IMR-90 (cell line): ENCODE data around the gene TBC1D8.

Experiments used
- CEBPB ChIP-seq: IDR thresholded peaks from 2 replicates; pipeline ENCODE4 v1.6.1; 2012; ENCODE audit warnings: low read depth, low read length, improper control_type of control experiment
- RCOR1 ChIP-seq: IDR thresholded peaks from 2 replicates; pipeline ENCODE4 v1.6.1; 2012; ENCODE audit warnings: mild to moderate bottlenecking, low read length, improper control_type of control experiment; ENCODE audit not compliant: insufficient replicate concordance
- RFX5 ChIP-seq: IDR thresholded peaks from 2 replicates; pipeline ENCODE4 v1.8.0; 2012; ENCODE audit warnings: low read depth, mild to moderate bottlenecking, low read length, moderate library complexity
- TF ChIP-seq, protein P1 (sequence below): conservative IDR thresholded peaks from 2 replicates; pipeline ENCODE4 v1.5.1; 2012; ENCODE audit warnings: mild to moderate bottlenecking, low read depth, low read length, improper control_type of control experiment

GRCh38 chr2:101047075-101047766, 104.0 kb downstream of the TBC1D8 start:
- TF ChIP-seq RCOR1: no peak
- TF ChIP-seq, protein P1, sequence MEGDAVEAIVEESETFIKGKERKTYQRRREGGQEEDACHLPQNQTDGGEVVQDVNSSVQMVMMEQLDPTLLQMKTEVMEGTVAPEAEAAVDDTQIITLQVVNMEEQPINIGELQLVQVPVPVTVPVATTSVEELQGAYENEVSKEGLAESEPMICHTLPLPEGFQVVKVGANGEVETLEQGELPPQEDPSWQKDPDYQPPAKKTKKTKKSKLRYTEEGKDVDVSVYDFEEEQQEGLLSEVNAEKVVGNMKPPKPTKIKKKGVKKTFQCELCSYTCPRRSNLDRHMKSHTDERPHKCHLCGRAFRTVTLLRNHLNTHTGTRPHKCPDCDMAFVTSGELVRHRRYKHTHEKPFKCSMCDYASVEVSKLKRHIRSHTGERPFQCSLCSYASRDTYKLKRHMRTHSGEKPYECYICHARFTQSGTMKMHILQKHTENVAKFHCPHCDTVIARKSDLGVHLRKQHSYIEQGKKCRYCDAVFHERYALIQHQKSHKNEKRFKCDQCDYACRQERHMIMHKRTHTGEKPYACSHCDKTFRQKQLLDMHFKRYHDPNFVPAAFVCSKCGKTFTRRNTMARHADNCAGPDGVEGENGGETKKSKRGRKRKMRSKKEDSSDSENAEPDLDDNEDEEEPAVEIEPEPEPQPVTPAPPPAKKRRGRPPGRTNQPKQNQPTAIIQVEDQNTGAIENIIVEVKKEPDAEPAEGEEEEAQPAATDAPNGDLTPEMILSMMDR: no peak
- TF ChIP-seq CEBPB: no peak
- TF ChIP-seq RFX5: no peak
